Stimulated activated CD4-positive, alpha-beta T cell treated with anti-CD3 and anti-CD28 coated beads, Interleukin-1b, Interleukin-23, amount 100 ng/mL, for 4 hours (primary cell): Measurements from ENCODE around the gene LRP1B.
"Not testable (repeated sequence)": the region's sequence is repeated elsewhere in the genome, so short reads cannot be mapped to it uniquely, and the experiment has no call there.

Experiments used
- DNase-seq, 2 donors: peaks; one replicate each; pipeline ENCODE4 v3.0.0-alpha.2; 2020; ENCODE audit warnings: low read depth in 2 of 2

The LRP1B gene

GRCh38 chr2:142104134-142104758, 26.6 kb downstream of the LRP1B start:
- no peak for DNase-seq

GRCh38 chr2:142100970-142101369, 29.8 kb downstream of the LRP1B start:
- no peak for DNase-seq

- DNase-seq = no peak
Observed at GRCh38 chr2:142100139-142100873, 30.5 kb downstream of the LRP1B start.

GRCh38 chr2:142097711-142098110, 33.1 kb downstream of the LRP1B start:
- DNase-seq = no peak

GRCh38 chr2:142095647-142096046, 35.2 kb downstream of the LRP1B start:
- DNase-seq = no peak

GRCh38 chr2:142094233-142094632, 36.6 kb downstream of the LRP1B start:
- no peak for DNase-seq

- DNase-seq = no peak
Observed at GRCh38 chr2:142088058-142088568, 42.7 kb downstream of the LRP1B start.

GRCh38 chr2:142087585-142087984, 43.2 kb downstream of the LRP1B start:
- not testable (repeated sequence) for DNase-seq

- DNase-seq = no peak
Observed at GRCh38 chr2:142082368-142082767, 48.4 kb downstream of the LRP1B start.

GRCh38 chr2:142076317-142076716, 54.5 kb downstream of the LRP1B start:
- no peak for DNase-seq

GRCh38 chr2:142075826-142076225, 55.0 kb downstream of the LRP1B start:
- no peak for DNase-seq

GRCh38 chr2:142069251-142069888, 61.4 kb downstream of the LRP1B start:
- no peak for DNase-seq

- DNase-seq = no peak
Observed at GRCh38 chr2:142065700-142066099, 65.1 kb downstream of the LRP1B start.

GRCh38 chr2:142065156-142065555, 65.7 kb downstream of the LRP1B start:
- DNase-seq = no peak

- DNase-seq = no peak
Observed at GRCh38 chr2:142061733-142062132, 69.1 kb downstream of the LRP1B start.

- no peak for DNase-seq
Observed at GRCh38 chr2:142058149-142058548, 72.7 kb downstream of the LRP1B start.

- no peak for DNase-seq
Observed at GRCh38 chr2:142056784-142057183, 74.0 kb downstream of the LRP1B start.

GRCh38 chr2:142052220-142052863, 78.5 kb downstream of the LRP1B start:
- DNase-seq = no peak

- DNase-seq = no peak
Observed at GRCh38 chr2:142048581-142048980, 82.2 kb downstream of the LRP1B start.

GRCh38 chr2:142045641-142046040, 85.2 kb downstream of the LRP1B start:
- no peak for DNase-seq

GRCh38 chr2:142044197-142044596, 86.6 kb downstream of the LRP1B start:
- DNase-seq = no peak

- no peak for DNase-seq
Observed at GRCh38 chr2:142042536-142043199, 88.1 kb downstream of the LRP1B start.
